Tibial artery (tissue), 4 donors: ENCODE data around the gene CENPB.

Experiments used
- DNase-seq, 2 donors: peaks; one replicate each; pipeline ENCODE4 v3.0.0-alpha.2; 2019
- H3K27ac ChIP-seq, 2 donors: fragments of 200-600 bp; sonication (generic) in 1 of 2; 1 replicate in 1 of 2; 2 replicates in 1 of 2; pipeline ENCODE4 v1.5.1; 2018 to 2019; ENCODE audit warnings: mild to moderate bottlenecking in 1 of 2
- H3K27me3 ChIP-seq, 2 donors: fragments of 200-600 bp; sonication (generic) in 1 of 2; one replicate each; pipeline versions ENCODE4 v1.5.1 to v1.6.0; 2016 to 2019
- H3K36me3 ChIP-seq, 3 donors: fragments of 200-600 bp; sonication (generic) in 2 of 3; one replicate each; pipeline ENCODE4 v1.5.1; 2016 to 2019; ENCODE audit warnings: mild to moderate bottlenecking in 2 of 3
- H3K4me1 ChIP-seq, 4 donors: fragments of 200-600 bp; sonication (generic) in 2 of 4; 1 replicate in 3 of 4; 2 replicates in 1 of 4; pipeline ENCODE4 v1.5.1; 2016 to 2019
- H3K4me3 ChIP-seq, 2 donors: fragments of 200-600 bp; sonication (generic) in 1 of 2; 1 replicate in 1 of 2; 2 replicates in 1 of 2; pipeline ENCODE4 v1.5.1; 2018 to 2019; ENCODE audit warnings: mild to moderate bottlenecking in 2 of 2
- H3K9me3 ChIP-seq, 3 donors: fragments of 200-600 bp; sonication (generic) in 1 of 3; one replicate each; pipeline ENCODE4 v1.5.1; 2016 to 2019
- CTCF ChIP-seq, 2 experiments: fragments of 200-600 bp in 1 of 2; fragments of 450-650 bp in 1 of 2; IDR thresholded peaks; one replicate each; pipeline ENCODE4 v1.5.1; 2017 to 2019; ENCODE audit warnings: antibody characterized with exemption in 2 of 2, mild to moderate bottlenecking in 1 of 2, moderate library complexity in 1 of 2
- intact Hi-C: fragments of 100-400 bp; cut with DNase I; formaldehyde crosslinking; loops from one replicate; pipeline ENCODE4 v1.15.0; 2023; ENCODE audit warnings: low total_unique reads

CENPB gene

DNA sequence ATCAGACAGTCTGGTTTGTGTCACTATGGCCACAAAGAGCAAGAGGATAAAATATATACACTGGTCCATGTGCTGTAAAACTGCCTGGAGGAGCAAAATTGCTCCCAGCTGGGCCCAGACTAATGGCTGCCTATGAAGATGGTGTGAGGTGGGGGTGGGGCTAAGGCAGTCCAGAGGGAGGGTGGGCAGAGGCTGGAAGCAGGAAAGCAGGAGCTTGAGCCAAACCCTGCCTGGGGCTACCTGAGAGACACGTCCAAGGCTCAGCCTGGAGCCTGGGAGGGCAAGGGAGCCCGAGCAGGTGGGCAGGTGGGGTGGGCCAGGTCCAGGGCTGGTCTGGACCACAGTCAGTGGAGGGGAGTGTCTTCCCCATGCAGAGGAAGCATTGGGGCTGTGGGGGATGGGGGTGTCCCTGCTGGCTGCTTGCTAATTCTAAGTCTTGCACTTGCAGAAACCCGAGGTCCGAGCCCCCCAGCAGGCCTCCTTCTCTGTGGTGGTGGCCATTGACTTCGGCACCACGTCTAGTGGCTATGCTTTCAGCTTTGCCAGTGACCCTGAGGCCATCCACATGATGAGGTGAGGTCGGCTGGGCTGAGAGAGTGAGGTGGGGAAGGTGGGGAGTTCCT is 44.6 kb downstream of the CENPB start:
- no peaks in the 10 kb centered on the region for H3K36me3 ChIP-seq
- no peaks in the 10 kb centered on the region for H3K9me3 ChIP-seq
- H3K27ac ChIP-seq = no peak overlapping the region
- H3K4me3 ChIP-seq = no peak overlapping the region
- no peaks in the 10 kb centered on the region for H3K4me1 ChIP-seq
- DNase-seq = no peak
- TF ChIP-seq CTCF (IDR thresholded peaks at IDR 0.05) = no peak
- intact Hi-C loops = no loop called here
- peaks cover 0 to 20% of the 10 kb centered on the region in 2 donors for H3K27me3 ChIP-seq

DNA sequence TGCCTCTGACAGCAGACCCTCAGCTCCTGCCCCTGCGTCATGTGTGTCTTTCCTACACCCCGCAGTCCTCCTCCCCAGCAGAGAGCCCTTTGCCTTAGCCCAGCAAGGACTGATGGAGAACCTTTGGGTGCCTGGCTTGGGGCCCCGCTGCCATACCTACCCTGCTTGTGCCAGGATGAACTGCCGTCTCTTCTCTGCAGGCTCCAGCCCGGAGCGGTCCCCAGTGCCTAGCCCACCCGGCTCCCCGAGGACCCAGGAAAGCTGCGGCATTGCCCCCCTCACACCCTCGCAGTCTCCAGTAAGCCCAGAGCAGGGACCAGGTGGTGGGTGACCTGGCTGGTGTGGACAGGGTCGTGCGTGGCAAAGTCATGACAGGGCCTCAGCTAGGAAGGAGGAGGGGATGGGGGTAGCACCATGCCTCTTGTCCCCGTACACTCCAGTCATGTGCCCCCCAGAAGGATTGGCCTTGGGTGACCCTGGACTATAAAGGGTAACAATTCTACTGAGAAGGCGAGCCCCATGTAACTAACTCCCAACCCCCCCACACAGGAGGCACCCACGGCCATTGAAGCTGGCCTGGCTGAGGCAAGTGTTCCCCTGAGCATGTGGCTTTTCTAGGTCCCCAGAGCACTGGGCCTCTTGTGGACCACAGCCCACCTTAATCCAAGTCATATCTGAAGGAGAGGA is 45.8 kb downstream of the CENPB start:
- no peaks in the 10 kb centered on the region for H3K4me1 ChIP-seq
- DNase-seq = no peak
- no peak for TF ChIP-seq CTCF (IDR thresholded peaks at IDR 0.05)

DNA sequence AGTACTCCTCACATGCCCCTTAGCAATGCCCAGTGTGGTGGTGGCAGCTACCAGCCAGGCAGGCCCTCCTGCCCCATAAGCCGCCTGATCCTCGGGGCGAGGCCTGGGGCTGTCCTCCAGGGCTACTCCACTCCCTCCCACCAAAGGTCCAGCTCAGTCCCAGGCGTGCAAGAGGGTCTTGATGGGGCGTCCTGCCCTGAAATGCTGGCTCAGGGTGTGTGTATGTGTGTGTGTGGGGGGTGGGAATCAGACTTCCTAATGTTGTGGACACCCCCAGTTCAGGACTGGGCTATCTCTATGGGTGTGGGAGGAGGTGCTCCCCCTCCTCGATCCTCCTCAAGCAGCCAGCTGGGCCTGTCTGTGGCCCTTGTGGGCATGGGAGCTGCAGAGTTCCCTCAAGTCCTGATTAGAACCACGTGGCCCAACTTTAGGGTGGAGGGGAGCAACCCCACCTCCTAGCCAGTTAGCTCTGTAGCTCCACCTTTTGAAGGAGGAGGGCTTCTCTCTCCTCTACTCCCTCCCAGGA is 46.6 kb downstream of the CENPB start:
- no peaks in the 10 kb centered on the region for H3K9me3 ChIP-seq
- H3K4me1 ChIP-seq = no peaks in the 10 kb centered on the region
- peaks cover 0 to 6% of the 10 kb centered on the region in 2 donors for H3K27me3 ChIP-seq
- TF ChIP-seq CTCF (IDR thresholded peaks at IDR 0.05) = no peak
- no peak overlapping the region for H3K27ac ChIP-seq
- no peaks in the 10 kb centered on the region for H3K36me3 ChIP-seq
- no peak for DNase-seq
- intact Hi-C loops = no loop called here
- H3K4me3 ChIP-seq = no peak overlapping the region

More for the DNA sequence above, 45.8 kb downstream of the CENPB start:
- Histone ChIP-seq H3K36me3 (no peaks in the 10 kb centered on the region), H3K4me3 (no peak overlapping the region), H3K9me3 (no peaks in the 10 kb centered on the region), H3K27ac (no peak overlapping the region), H3K27me3 (peaks cover 0 to 13% of the 10 kb centered on the region in 2 donors)
- intact Hi-C loops = no loop called here

DNA sequence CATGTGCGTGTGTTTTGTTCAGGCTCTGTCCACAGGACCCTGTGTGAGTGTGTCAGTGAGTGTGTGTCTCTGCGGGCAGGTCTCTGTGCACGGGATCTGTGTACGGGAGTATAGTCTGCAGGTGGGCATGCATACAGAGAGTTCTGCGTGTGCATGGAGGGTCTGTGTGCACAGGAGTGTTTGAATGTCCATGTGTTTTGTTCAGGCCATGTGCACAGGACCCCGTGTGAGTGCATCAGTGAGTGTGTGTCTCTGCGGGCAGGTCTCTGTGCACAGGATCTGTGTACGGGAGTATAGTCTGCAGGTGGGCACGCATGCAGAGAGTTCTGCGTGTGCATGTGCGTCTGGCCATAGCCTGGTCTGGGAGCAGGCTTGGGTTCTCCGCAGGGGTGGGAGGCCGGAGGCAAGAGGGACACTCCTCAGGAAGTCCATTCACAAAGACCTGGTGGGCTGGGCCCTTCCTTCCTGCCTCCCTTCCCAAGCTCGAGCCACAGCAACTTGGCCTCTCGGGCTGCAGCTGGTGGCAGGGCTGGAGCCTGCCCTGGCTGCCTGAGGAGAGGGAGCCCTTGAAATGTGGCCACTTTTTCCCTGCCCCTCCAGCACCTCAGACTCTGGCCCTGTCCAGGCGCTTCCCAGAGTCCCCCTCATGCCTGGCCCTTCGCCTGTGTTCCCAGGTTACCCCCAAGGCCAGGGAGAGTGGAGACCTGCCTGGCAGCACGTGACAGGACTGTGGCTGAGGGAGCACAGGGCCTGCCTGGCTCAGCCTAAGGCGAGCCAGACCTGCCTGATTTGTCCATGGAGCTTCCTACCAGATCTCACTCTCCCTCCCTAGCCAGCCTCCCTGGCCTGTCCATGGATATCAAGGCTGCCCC is 47.2 kb downstream of the CENPB start:
- Histone ChIP-seq H3K4me1 (no peaks in the 10 kb centered on the region), H3K27ac (no peak overlapping the region)
- no peak for DNase-seq

More for the DNA sequence above, 47.2 kb downstream of the CENPB start:
- H3K9me3 ChIP-seq = no peaks in the 10 kb centered on the region
- no peak for TF ChIP-seq CTCF (IDR thresholded peaks at IDR 0.05)
- no peak overlapping the region for H3K4me3 ChIP-seq
- H3K36me3 ChIP-seq = no peaks in the 10 kb centered on the region
- H3K27me3 ChIP-seq = peaks cover 0 to 2% of the 10 kb centered on the region in 2 donors
- intact Hi-C loops = no loop called here
